ENCODE results near the gene TEX19.
"Not testable (repeated sequence)": the region's sequence is repeated elsewhere in the genome, so short reads cannot be mapped to it uniquely, and the experiment has no call there.

Gene TEX19

GRCh38 chr17:82377294-82377693, 18.2 kb downstream of the TEX19 start:
- not testable (repeated sequence) for DNase-seq (ENCODE audit: low read depth)

DNA sequence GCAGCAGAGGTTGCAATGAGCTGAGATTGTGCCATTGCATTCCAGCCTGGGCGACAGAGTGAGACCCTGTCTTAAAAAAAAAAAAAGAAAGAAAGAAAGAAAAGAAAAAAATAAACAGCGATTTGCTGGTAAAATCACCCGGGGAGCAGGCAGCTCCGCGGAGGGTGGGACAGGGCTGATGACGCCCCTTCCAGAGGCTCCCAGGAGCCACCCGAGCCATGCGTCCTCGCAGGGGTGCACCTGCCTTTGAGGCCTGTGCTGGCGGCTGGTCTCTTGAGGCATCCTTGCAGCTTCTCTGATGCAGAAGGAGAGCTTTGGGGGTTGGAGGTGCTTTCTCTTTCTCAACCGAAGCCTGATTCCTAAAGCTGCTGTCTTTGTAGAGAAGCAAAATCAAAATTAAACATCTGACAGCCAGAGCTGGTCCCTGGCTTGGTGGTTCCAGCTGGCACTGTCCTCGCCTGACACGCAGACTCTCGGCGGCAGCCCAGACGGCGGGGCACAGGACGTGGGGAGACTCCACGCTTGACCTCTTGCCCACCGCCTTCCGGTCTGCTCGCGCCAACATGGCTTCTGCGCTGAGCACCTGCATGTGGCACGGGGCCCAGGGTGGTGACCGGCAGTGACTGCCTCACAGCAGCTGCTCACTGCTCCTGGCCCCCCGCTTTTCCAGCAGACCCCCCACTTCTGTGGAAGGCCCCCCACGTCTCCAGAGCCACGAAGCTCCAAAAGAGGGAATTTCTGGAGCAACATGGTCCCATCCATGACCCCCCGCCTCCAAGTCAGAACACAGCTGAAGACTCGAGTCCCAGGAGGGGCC, 19.1 kb downstream of the TEX19 start:
- DNase-seq (ENCODE audit: low read depth): no peak

- no peak for DNase-seq (ENCODE audit: low read depth)
Observed at GRCh38 chr17:82378741-82379021, 19.6 kb downstream of the TEX19 start.

- DNase-seq (ENCODE audit: low read depth): no peak
Observed at GRCh38 chr17:82380860-82381702, 22.0 kb downstream of the TEX19 start.

DNA sequence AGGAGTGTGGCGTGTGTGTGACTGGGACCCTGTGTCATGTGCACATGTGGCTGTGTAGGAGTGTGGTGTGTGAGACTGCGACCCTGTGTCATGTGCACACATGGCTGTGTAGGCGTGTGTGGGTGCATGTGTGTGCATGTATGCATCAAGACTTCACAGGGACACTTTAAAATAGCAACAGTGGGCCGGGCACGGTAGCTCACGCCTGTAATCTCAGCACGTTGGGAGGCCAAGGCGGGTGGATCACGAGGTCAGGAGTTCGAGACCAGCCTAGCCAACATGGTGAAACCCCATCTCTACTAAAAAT, 22.6 kb downstream of the TEX19 start:
- DNase-seq (ENCODE audit: low read depth): not testable (repeated sequence)

GRCh38 chr17:82382220-82382932, 23.3 kb downstream of the TEX19 start:
- DNase-seq (ENCODE audit: low read depth): not testable (repeated sequence)

DNA sequence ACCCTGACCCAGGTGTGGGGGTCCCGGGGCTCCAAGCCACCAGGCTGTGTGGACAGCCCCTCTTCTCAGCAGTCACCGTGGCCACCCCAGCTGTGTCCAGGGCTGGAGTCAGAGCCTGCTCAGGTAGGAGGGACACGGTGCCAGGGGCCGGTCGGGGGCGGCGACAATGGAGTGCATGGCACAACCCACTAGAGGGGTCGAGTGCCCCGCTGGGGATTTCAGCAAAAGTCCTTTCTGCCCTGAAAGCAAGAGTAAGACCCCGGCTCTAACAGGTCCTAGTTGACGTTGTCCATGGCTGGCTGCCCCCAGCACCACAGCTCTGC, 23.8 kb downstream of the TEX19 start:
- DNase-seq (ENCODE audit: low read depth): no peak

DNA sequence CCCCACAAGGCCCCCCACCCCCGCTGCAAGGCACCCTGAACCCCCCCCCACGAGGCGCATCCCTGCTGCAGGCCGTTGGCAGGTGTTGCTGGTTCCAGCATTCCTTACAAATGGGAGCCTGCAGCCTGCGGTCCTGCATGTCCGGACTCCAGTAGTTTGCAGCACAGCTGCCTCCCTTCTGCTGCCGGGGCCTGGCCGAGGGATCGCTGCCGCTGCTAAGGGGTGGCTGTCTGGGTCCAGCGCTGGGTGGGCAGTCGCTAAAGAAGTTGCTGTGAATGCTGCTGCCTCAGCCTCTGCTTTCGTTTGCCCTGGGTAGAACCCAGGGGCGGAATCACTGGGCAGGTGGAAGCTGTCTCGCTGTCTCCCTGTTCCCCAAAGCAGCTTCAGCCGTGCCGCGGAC, 24.4 kb downstream of the TEX19 start:
- DNase-seq (ENCODE audit: low read depth): no peak

DNA sequence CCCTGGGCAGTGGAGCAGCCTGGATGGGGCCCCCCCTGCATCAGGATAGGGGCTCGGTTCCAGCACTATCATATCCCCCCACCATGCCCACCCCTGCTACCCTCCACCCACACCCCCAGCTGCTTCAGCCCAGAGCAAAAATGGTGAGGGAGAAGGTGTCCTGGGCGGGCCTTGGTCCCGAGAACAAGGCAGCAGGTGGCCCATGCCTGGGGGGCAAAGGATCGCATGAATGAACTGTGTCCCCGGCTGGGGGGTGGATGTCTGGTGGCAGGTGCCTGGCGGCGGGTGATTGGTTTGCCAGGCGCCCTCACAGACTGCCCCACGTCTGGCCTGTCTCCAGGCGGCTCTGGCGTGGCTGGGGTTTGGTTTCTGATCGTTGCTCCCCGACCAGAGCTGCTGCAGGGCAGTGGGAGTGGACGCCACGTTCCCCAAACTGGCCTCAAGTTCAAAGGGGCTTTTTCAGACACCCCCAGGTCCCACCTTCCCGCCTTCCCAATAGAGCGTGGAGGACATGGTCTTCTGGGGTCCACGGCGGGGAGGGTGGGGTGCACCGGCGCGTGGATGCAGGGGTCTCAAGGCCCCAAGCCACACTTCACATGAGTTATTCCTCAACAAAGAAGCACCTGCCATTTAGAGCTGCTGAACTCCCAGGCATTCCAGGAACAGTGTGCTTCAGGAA, 25.1 kb downstream of the TEX19 start:
- DNase-seq (ENCODE audit: low read depth): no peak

GRCh38 chr17:82384730-82385481, 25.9 kb downstream of the TEX19 start:
- DNase-seq (ENCODE audit: low read depth): no peak

DNA sequence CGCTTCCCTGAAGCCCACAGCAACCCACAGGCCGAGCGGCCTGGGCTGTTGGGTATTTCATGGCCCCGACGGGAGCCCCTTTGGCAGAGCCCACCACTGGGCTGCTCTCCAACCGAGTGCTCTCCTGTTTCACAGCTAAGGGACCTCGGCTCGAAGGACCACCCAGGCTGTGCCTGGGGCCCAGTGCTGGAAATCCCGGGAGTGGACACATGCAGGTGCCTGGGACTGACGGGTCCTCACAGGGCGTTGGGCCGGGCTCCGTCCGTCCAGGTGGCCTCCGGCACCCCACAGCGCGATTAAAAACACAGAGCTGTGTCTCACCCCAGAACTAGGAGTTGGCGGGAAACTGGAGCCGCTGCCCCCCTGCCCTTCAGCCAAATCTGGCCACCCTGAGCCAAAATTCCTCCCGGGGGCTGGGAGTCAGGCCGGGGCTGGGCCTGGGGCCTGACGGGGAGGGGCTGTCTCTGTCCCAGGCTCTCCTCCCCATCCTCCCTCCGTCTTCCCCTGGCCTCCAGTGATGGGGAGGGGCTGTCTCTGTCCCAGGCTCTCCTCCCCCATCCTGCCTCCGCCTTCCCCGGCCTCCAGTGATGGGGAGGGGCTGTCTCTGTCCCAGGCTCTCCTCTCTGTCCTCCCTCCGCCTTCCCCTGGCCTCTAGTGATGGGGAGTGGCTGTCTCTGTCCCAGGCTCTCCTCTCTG, 26.7 kb downstream of the TEX19 start:
- DNase-seq (ENCODE audit: low read depth): no peak

- no peak for DNase-seq (ENCODE audit: low read depth)
Observed at GRCh38 chr17:82386255-82386831, 27.3 kb downstream of the TEX19 start.

GRCh38 chr17:82386881-82387704, 28.0 kb downstream of the TEX19 start:
- DNase-seq (ENCODE audit: low read depth): no peak

GRCh38 chr17:82387705-82388106, 28.7 kb downstream of the TEX19 start:
- DNase-seq (ENCODE audit: low read depth): no peak

- DNase-seq (ENCODE audit: low read depth): no peak
Observed at GRCh38 chr17:82388223-82388921, 29.3 kb downstream of the TEX19 start.

DNA sequence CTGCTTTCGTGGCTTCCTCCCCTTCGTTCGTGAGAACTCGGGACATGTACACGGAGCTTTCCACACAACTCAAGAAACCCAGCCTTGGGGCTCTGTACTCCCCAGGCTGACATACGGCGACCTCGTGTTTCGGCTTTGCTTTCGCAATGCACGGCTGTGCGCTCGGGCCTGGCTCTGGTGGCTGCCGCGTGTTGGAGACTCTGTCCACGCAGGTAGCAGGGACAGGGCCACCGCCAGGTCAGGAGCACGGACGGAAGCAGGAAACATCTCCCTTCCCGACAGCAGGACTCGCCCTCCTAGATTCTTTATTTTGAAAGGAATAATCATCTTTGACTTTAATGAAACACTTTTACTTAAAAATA, 29.9 kb downstream of the TEX19 start:
- no peak for DNase-seq (ENCODE audit: low read depth)

- DNase-seq (ENCODE audit: low read depth): no peak
Observed at GRCh38 chr17:82389379-82389778, 30.3 kb downstream of the TEX19 start.

- DNase-seq (ENCODE audit: low read depth): no peak
Observed at GRCh38 chr17:82390015-82390859, 31.2 kb downstream of the TEX19 start.

Data from activated T-cell treated with anti-CD3 and anti-CD28 coated beads for 48 hours (primary cell).